PFSK-1 (cell line): ENCODE results near the gene KBTBD2.

Experiments used
- FOXP2 ChIP-seq: optimal IDR thresholded peaks from 2 replicates; pipeline ENCODE3; 2011; ENCODE audit warnings: borderline replicate concordance, control low read depth, inconsistent platforms; ENCODE audit not compliant: insufficient read depth; ENCODE audit errors: extremely low read length, extremely low read depth
- POLR2AphosphoS5 ChIP-seq: IDR thresholded peaks from 2 replicates; pipeline ENCODE4 v1.6.1; 2012; ENCODE audit warnings: low read depth, mild to moderate bottlenecking, control low read depth, low read length, moderate library complexity
- SIN3A ChIP-seq: IDR thresholded peaks from 2 replicates; pipeline ENCODE4 v1.6.1; 2012; ENCODE audit warnings: mild to moderate bottlenecking, low read length, moderate library complexity, borderline replicate concordance; ENCODE audit not compliant: insufficient read depth
- TAF1 ChIP-seq: IDR thresholded peaks from 2 replicates; pipeline ENCODE4 v1.6.1; 2012; ENCODE audit warnings: low read length, control low read depth, borderline replicate concordance; ENCODE audit not compliant: insufficient read depth
- TF ChIP-seq, protein P1 (sequence below), 2 experiments: IDR thresholded peaks; 2 replicates each; pipeline versions ENCODE4 v1.6.1 to v1.8.0; 2011 to 2012; ENCODE audit warnings: low read depth in 2 of 2, low read length in 2 of 2, control low read depth in 1 of 2, inconsistent platforms in 1 of 2, mild to moderate bottlenecking in 1 of 2, moderate library complexity in 1 of 2; ENCODE audit not compliant: insufficient read depth in 1 of 2

KBTBD2 gene

DNA sequence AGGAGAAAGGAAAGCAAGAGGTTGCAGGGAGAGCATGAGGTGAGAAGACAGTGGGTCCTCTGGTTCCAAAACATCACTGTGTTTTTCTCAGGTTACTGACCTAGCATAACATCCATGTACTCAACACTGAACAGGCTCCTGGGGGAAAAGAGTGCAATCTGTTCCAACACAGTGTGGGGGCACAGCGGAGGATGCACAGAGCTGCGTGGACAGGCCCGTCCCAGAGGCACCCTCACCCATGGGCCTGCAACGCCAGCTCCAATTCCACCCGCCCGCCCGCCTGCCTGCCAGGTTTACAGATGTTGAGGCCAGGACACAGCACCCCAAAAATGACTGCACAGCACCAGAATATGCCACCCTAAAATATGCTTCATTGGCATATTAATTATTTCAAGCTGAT, 38.8 kb upstream of the KBTBD2 start:
- TF ChIP-seq FOXP2 = no peak
- TF ChIP-seq SIN3A = no peak

DNA sequence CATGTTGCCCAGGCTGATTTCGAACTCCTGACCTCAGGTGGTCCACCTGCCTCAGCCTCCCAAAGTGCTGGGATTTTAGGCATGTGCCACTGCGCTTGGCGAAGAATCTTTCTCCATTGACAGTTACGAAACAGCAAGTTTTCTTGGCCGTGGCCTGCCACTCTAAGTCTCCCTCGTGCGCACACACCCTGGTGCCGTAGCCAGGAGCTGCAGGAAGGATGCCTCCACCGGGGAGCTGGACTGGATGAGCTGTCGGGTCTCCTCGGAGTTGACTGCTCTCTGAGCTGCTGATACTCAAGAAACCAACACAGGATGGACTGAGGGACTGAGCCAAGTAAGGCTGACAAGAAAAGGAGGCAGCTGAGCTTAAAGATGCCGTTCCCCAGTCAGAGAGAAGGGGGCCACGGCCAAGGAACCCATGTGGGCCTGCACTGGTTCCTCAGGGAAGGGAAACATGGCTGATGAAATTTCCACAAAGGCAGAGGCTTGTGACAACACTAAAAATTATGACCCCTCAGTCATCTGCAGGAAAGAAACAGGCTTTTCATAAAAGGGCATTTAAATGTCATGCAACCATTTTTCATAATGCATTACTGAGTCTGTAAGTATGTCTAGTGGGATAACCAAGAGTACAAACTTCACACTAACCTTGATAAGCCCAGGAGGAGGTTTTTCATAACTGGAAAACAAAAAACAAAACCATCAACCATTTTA, 38.0 kb upstream of the KBTBD2 start:
- TF ChIP-seq SIN3A = no peak
- no peak for TF ChIP-seq TAF1
- TF ChIP-seq, protein P1, sequence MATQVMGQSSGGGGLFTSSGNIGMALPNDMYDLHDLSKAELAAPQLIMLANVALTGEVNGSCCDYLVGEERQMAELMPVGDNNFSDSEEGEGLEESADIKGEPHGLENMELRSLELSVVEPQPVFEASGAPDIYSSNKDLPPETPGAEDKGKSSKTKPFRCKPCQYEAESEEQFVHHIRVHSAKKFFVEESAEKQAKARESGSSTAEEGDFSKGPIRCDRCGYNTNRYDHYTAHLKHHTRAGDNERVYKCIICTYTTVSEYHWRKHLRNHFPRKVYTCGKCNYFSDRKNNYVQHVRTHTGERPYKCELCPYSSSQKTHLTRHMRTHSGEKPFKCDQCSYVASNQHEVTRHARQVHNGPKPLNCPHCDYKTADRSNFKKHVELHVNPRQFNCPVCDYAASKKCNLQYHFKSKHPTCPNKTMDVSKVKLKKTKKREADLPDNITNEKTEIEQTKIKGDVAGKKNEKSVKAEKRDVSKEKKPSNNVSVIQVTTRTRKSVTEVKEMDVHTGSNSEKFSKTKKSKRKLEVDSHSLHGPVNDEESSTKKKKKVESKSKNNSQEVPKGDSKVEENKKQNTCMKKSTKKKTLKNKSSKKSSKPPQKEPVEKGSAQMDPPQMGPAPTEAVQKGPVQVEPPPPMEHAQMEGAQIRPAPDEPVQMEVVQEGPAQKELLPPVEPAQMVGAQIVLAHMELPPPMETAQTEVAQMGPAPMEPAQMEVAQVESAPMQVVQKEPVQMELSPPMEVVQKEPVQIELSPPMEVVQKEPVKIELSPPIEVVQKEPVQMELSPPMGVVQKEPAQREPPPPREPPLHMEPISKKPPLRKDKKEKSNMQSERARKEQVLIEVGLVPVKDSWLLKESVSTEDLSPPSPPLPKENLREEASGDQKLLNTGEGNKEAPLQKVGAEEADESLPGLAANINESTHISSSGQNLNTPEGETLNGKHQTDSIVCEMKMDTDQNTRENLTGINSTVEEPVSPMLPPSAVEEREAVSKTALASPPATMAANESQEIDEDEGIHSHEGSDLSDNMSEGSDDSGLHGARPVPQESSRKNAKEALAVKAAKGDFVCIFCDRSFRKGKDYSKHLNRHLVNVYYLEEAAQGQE (IDR thresholded peaks at IDR 0.05; ENCODE audit: insufficient read depth in 1 of 2, low read depth in 2 of 2, low read length in 2 of 2) = no peak
- no peak for TF ChIP-seq POLR2AphosphoS5
- TF ChIP-seq FOXP2 = no peak

DNA sequence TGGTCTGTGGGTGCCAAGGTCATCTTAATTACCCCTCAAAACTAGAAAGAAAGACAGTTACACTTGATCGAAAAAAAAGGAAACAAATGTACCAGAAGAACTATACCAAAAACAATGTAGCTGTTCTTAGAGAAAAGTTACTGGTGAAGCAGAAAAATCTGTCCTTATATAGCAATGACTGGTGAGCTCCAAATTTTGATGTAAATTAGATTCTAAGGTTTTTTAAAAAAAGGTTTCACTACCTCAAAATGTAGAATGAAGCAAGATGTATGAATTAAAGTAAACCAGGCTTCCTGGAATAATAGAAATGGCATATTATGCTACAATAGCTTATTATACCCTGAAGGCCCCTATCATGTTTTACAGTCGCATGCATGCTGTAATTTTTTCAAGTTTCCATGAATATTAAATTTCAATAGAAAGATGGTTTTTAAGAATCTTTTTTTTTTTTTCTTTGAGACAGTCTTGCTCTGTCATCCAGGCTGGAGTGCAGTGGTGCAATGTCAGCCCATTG, 37.3 kb upstream of the KBTBD2 start:
- no peak for TF ChIP-seq SIN3A
- TF ChIP-seq POLR2AphosphoS5 = no peak
- no peak for TF ChIP-seq FOXP2
- TF ChIP-seq, protein P1 (IDR thresholded peaks at IDR 0.05; ENCODE audit: insufficient read depth in 1 of 2, low read depth in 2 of 2, low read length in 2 of 2) = no peak
- no peak for TF ChIP-seq TAF1

DNA sequence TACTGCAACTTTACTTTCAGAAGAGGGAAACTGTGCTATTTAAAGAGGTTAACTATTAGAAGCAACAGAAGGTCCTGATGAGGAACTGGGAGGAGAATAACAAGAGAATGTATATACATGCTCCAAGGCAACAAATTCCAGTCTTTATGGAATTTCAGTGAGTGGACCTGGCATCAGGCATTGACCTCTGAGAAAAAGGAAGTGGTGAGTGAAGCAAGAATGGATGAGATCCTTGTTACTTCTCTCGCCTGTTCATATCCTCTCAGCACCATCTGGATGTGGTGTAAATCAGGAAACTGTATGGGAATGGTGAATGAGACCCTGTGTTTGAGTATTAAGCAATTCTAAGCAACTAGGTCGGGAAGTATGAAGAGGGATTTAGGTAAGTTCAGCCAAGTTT, 30.3 kb upstream of the KBTBD2 start:
- TF ChIP-seq FOXP2 (no peak), TAF1 (no peak), POLR2AphosphoS5 (no peak), SIN3A (no peak)
- TF ChIP-seq, protein P1 (IDR thresholded peaks at IDR 0.05; ENCODE audit: insufficient read depth in 1 of 2, low read depth in 2 of 2, low read length in 2 of 2) = no peak

DNA sequence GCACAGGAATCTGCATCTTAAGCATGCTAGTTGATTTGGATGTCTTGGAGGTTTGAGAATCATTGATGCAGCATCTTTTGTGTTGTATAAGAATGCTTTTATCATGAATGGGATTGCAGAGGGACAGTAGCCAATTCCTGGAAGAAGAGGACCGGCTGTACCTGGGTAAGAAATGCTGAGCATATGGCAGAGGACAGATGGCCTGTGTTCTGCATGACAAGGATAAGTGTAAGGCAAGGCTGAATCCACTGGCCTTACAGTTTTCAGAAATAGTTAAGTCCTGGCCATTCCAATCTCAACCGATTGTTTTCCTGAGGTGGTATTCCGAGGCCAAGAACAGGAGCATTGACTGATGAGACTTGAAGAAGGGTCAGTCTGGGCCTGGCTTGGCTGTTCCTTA, 24.4 kb upstream of the KBTBD2 start:
- TF ChIP-seq POLR2AphosphoS5 = no peak
- no peak for TF ChIP-seq FOXP2
- TF ChIP-seq, protein P1 (IDR thresholded peaks at IDR 0.05; ENCODE audit: insufficient read depth in 1 of 2, low read depth in 2 of 2, low read length in 2 of 2) = no peak
- no peak for TF ChIP-seq SIN3A
- no peak for TF ChIP-seq TAF1
